GM12878 (cell line): ENCODE data around the gene NMUR2. TPM values are rescaled to one million over a fixed set of nuclear protein-coding genes. Genes with fewer than 3 reads are reported as not detected.

Experiments used
- ATAC-seq: fragments of 200-7000 bp; cut with Tn5 transposase; 3 replicates; pipeline ENCODE4 v1.9.1; 2020; ENCODE audit warnings: mild to moderate bottlenecking, moderate library complexity
- BruUV-seq: library from RNA; stranded (reverse); fragments of 400-500 nt; replicated peaks from 2 replicates; lab custom pipeline; 2021; lab: Mats Ljungman, UMichigan
- CTCF ChIA-PET: fragments of 300-600 bp; sonication (Branson Sonifier 250); formaldehyde crosslinking; extraction: SDS; loops from one replicate; lab custom pipeline; 2021; ENCODE audit warnings: inconsistent platforms; lab: Yijun Ruan, JAX
- POLR2A ChIA-PET: fragments of 350-600 bp; formaldehyde crosslinking; extraction: SDS; loops from one replicate; lab custom pipeline; 2021; ENCODE audit warnings: inconsistent platforms; lab: Charles Lee
- RAD21 ChIA-PET: fragments of 300-600 bp; sonication (Branson Sonifier 250); formaldehyde crosslinking; loops from one replicate; lab custom pipeline; 2023; ENCODE audit warnings: antibody characterized with exemption; ENCODE audit not compliant: unreplicated experiment; lab: Charles Lee
- SMC1A ChIA-PET: fragments of 300-600 bp; sonication (Branson Sonifier 250); formaldehyde crosslinking; loops from one replicate; lab custom pipeline; 2023; ENCODE audit not compliant: unreplicated experiment, uncharacterized antibody; lab: Charles Lee
- DNase-seq: peaks from one replicate; pipeline ENCODE4 v3.0.0-alpha.2; 2011; ENCODE audit warnings: low read depth, low spot score
- FAIRE-seq: peaks from 3 replicates; lab custom pipeline; 2011; peaks lifted over from hg19 to GRCh38; lab: Jason Lieb, UNC
- H2AFZ ChIP-seq: 2 replicates; pipeline ENCODE4 v1.6.0; 2011; ENCODE audit warnings: low read depth, low read length, control low read depth; ENCODE audit not compliant: control insufficient read depth
- H3K27ac ChIP-seq: 2 replicates; pipeline ENCODE4 v1.5.1; 2011; ENCODE audit warnings: control low read depth; ENCODE audit not compliant: control insufficient read depth, insufficient read depth
- H3K27me3 ChIP-seq, 2 experiments: replicated peaks in 1 of 2; 2 replicates each; pipeline versions ENCODE4 v1.6.0 to v1.6.1; 2011; ENCODE audit warnings: low read length in 1 of 2; ENCODE audit not compliant: control insufficient read depth in 2 of 2, insufficient read depth in 2 of 2
- H3K36me3 ChIP-seq, 2 experiments: 2 replicates each; pipeline ENCODE4 v1.5.1; 2011; ENCODE audit warnings: low read length in 1 of 2; ENCODE audit not compliant: control insufficient read depth in 2 of 2, insufficient read depth in 2 of 2
- H3K4me1 ChIP-seq: 2 replicates; pipeline ENCODE4 v1.6.1; 2011; ENCODE audit warnings: mild to moderate bottlenecking, low read length, moderate library complexity, mixed read lengths; ENCODE audit not compliant: control insufficient read depth, insufficient read depth
- H3K4me2 ChIP-seq: 2 replicates; pipeline ENCODE4 v1.6.0; 2011; ENCODE audit warnings: control low read depth; ENCODE audit not compliant: control insufficient read depth, insufficient read depth
- H3K4me3 ChIP-seq: fragments of 200-600 bp; sonication (generic); 2 replicates; pipeline ENCODE4 v1.5.1; 2016
- H3K79me2 ChIP-seq: 2 replicates; pipeline ENCODE4 v1.6.0; 2011; ENCODE audit warnings: low read length; ENCODE audit not compliant: control insufficient read depth, insufficient read depth
- H3K9ac ChIP-seq: 2 replicates; pipeline ENCODE4 v1.8.0; 2011; ENCODE audit warnings: low read length, control low read depth, mixed read lengths; ENCODE audit not compliant: control insufficient read depth, insufficient read depth
- H3K9me3 ChIP-seq: replicated peaks from 3 replicates; pipeline ENCODE4 v1.5.1; 2011; ENCODE audit warnings: mild to moderate bottlenecking, low read length; ENCODE audit not compliant: control insufficient read depth, insufficient read depth
- H4K20me1 ChIP-seq: 2 replicates; pipeline ENCODE4 v1.6.0; 2011; ENCODE audit not compliant: control insufficient read depth, insufficient read depth
- BRCA1 ChIP-seq: IDR thresholded peaks from 2 replicates; pipeline ENCODE4 v1.6.1; 2011; ENCODE audit warnings: low read depth, low read length, improper control_type of control experiment
- CBFB ChIP-seq: IDR thresholded peaks from 2 replicates; pipeline ENCODE4 v1.6.1; 2016; ENCODE audit warnings: antibody characterized with exemption, low read depth
- CBX5 ChIP-seq: sonication (generic); IDR thresholded peaks from 2 replicates; pipeline ENCODE4 v1.6.1; 2016; ENCODE audit warnings: low read depth, moderate library complexity, mild to moderate bottlenecking, inconsistent platforms
- FOXM1 ChIP-seq: IDR thresholded peaks from 2 replicates; pipeline ENCODE4 v1.6.1; 2012; ENCODE audit warnings: low read depth, mild to moderate bottlenecking, inconsistent platforms, low read length, moderate library complexity
- IKZF1 ChIP-seq: fragments of 450-650 bp; conservative IDR thresholded peaks from 2 replicates; pipeline ENCODE4 v1.6.1; 2017; ENCODE audit warnings: antibody characterized with exemption, mild to moderate bottlenecking
- KAT2A ChIP-seq: conservative IDR thresholded peaks from 2 replicates; pipeline ENCODE4 v1.6.1; 2011; ENCODE audit warnings: low read depth, low read length; ENCODE audit not compliant: control insufficient read depth
- MTA3 ChIP-seq: IDR thresholded peaks from 2 replicates; pipeline ENCODE4 v1.6.1; 2012; ENCODE audit warnings: low read length, inconsistent platforms, borderline replicate concordance
- NBN ChIP-seq: fragments of 450-650 bp; IDR thresholded peaks from 2 replicates; pipeline ENCODE4 v1.6.1; 2016
- RAD21 ChIP-seq: IDR thresholded peaks from 2 replicates; pipeline ENCODE4 v1.6.1; 2011; ENCODE audit warnings: mild to moderate bottlenecking, low read depth, low read length, moderate library complexity; ENCODE audit not compliant: insufficient read depth
- RAD51 ChIP-seq: fragments of 450-650 bp; IDR thresholded peaks from 2 replicates; pipeline ENCODE4 v1.6.1; 2016; ENCODE audit warnings: moderate library complexity, mild to moderate bottlenecking, inconsistent platforms
- TAF1 ChIP-seq: IDR thresholded peaks from 2 replicates; pipeline ENCODE4 v1.6.1; 2011; ENCODE audit warnings: mild to moderate bottlenecking, low read depth, low read length, borderline replicate concordance
- TARDBP ChIP-seq: IDR thresholded peaks from 2 replicates; pipeline ENCODE4 v1.6.1; 2016; ENCODE audit warnings: borderline replicate concordance
- TCF3 ChIP-seq: IDR thresholded peaks from 2 replicates; pipeline ENCODE4 v1.6.1; 2012; ENCODE audit warnings: low read depth, mild to moderate bottlenecking, low read length, borderline replicate concordance; ENCODE audit not compliant: insufficient read depth
- ZNF274 ChIP-seq: IDR thresholded peaks from one replicate; pipeline ENCODE4 v1.8.0; 2011; ENCODE audit not compliant: insufficient read length, insufficient read depth
- WGBS: methylation state at CpG from one replicate; pipeline ENCODE4 v1.1.6; 2016; ENCODE audit warnings: low lambda C conversion rate; ENCODE audit not compliant: insufficient replicate concordance, insufficient coverage; ENCODE audit errors: missing lambda C conversion rate; 5-methylcytosine and 5-hydroxymethylcytosine counted together
- in situ Hi-C: fragments of 300-500 bp; cut with MboI; formaldehyde crosslinking; loops from 9 replicates; pipeline ENCODE4 v1.14.3; 2018; ENCODE audit warnings: mixed read lengths
- intact Hi-C: fragments of 100-400 bp; cut with micrococcal nuclease; formaldehyde crosslinking; loops from one replicate; pipeline ENCODE4 v1.14.2; 2022; ENCODE audit not compliant: unreplicated experiment
- polyA plus RNA-seq, 11 experiments: library from polyadenylated mRNA; depleted of rRNA in 4 of 11; unstranded in 6 of 11; stranded (reverse) in 5 of 11; fragments of >200 nt; fragmentation: Nextera tagmentation in 4 of 11; fragmentation: Illumina TruSeq in 1 of 11; extraction: Ambion mirVana in 4 of 11; extraction: Trizol in 1 of 11; gene quantifications; 1 replicate in 1 of 11; 2 replicates in 10 of 11; pipeline versions ENCODE4 v1.2.1 to v1.2.3, GENCODE V29; 2011 to 2016; ENCODE audit warnings: inconsistent platforms in 2 of 11, missing spikeins in 2 of 11, low read depth in 1 of 11
- total RNA-seq, 4 experiments: library from RNA; depleted of rRNA in 3 of 4; stranded (reverse); fragments of >200 nt in 3 of 4; fragmentation: Illumina TruSeq in 1 of 4; extraction: Trizol in 1 of 4; gene quantifications; 2 replicates each; pipeline versions ENCODE4 v1.2.1 to v1.2.3, GENCODE V29; 2013 to 2021
- TF ChIP-seq, protein P1 (sequence below): fragments of 450-650 bp; IDR thresholded peaks from 2 replicates; pipeline ENCODE4 v1.6.1; 2014; ENCODE audit warnings: mild to moderate bottlenecking
- TF ChIP-seq, protein P2 (sequence below): fragments of 450-650 bp; formaldehyde crosslinking; IDR thresholded peaks from 2 replicates; pipeline ENCODE4 v1.4.0; 2022; ENCODE audit warnings: mild to moderate bottlenecking, moderate library complexity
- TF ChIP-seq, protein P3 (sequence below): IDR thresholded peaks from 2 replicates; pipeline ENCODE4 v1.6.1; 2011; ENCODE audit warnings: low read depth, low read length, improper control_type of control experiment, borderline replicate concordance
- TF ChIP-seq, protein P4 (sequence below): IDR thresholded peaks from 2 replicates; pipeline ENCODE4 v1.6.1; 2012; ENCODE audit warnings: low read depth, low read length, improper control_type of control experiment
- TF ChIP-seq, protein P5 (sequence below): IDR thresholded peaks from 2 replicates; pipeline ENCODE4 v1.6.1; 2012; ENCODE audit warnings: low read depth, low read length, improper control_type of control experiment

Gene NMUR2
- total and polyA plus RNA-seq, 10 of the 15 experiments (the other 5 are each of a cell fraction or from before 2014, with no cell fraction given) = 0.06 to 0.11 (median 0.06) TPM; not detected in 7

DNA sequence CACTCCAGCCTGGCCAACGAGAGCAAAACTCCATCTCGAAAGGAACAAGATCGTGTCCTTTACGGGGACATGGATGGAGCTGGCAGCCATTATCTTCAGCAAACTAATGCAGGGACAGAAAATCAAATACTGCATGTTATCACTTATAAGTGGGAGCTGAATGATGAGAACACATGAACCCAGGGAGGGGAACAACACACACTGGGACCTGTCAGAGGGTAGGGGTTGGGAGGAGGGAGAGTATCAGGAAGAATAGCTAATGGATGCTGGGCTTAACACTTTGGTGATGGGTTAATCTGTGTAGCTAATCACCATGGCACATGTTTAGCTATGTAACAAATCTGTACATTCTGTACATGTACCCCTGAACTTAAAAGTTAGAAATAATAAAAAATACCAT is 40.9 kb downstream of the NMUR2 start:
- no peaks in the 10 kb centered on the region for H3K27me3 ChIP-seq
- H2AFZ ChIP-seq = no peak overlapping the region
- ChIA-PET POLR2A (no interaction called here), CTCF (interaction anchor here (2.4 kb wide), 1 partner anchor 15 kb away, joined by 11 read pairs; no protein-coding TSS in a partner anchor), RAD21 (no interaction called here), SMC1A (interaction anchor here (1.0 kb wide), 1 partner anchor 12 kb away, joined by 3 read pairs; no protein-coding TSS in a partner anchor)
- no peaks in the 10 kb centered on the region for H3K4me1 ChIP-seq
- FAIRE-seq = no peak
- no peaks in the 10 kb centered on the region for H3K9me3 ChIP-seq
- no TSS peak for BruUV-seq
- intact Hi-C loops (no loop called here), in situ Hi-C loops (no loop called here)
- TF ChIP-seq KAT2A (no peak), CBFB (no peak), ZNF274 (no peak), TAF1 (no peak), TARDBP (no peak), BRCA1 (no peak), RAD51 (no peak), TCF3 (no peak), IKZF1 (no peak), RAD21 (no peak), MTA3 (no peak), NBN (no peak), FOXM1 (no peak), CBX5 (no peak)
- TF ChIP-seq, protein P1, sequence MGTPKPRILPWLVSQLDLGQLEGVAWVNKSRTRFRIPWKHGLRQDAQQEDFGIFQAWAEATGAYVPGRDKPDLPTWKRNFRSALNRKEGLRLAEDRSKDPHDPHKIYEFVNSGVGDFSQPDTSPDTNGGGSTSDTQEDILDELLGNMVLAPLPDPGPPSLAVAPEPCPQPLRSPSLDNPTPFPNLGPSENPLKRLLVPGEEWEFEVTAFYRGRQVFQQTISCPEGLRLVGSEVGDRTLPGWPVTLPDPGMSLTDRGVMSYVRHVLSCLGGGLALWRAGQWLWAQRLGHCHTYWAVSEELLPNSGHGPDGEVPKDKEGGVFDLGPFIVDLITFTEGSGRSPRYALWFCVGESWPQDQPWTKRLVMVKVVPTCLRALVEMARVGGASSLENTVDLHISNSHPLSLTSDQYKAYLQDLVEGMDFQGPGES = no peak
- TF ChIP-seq, protein P2, sequence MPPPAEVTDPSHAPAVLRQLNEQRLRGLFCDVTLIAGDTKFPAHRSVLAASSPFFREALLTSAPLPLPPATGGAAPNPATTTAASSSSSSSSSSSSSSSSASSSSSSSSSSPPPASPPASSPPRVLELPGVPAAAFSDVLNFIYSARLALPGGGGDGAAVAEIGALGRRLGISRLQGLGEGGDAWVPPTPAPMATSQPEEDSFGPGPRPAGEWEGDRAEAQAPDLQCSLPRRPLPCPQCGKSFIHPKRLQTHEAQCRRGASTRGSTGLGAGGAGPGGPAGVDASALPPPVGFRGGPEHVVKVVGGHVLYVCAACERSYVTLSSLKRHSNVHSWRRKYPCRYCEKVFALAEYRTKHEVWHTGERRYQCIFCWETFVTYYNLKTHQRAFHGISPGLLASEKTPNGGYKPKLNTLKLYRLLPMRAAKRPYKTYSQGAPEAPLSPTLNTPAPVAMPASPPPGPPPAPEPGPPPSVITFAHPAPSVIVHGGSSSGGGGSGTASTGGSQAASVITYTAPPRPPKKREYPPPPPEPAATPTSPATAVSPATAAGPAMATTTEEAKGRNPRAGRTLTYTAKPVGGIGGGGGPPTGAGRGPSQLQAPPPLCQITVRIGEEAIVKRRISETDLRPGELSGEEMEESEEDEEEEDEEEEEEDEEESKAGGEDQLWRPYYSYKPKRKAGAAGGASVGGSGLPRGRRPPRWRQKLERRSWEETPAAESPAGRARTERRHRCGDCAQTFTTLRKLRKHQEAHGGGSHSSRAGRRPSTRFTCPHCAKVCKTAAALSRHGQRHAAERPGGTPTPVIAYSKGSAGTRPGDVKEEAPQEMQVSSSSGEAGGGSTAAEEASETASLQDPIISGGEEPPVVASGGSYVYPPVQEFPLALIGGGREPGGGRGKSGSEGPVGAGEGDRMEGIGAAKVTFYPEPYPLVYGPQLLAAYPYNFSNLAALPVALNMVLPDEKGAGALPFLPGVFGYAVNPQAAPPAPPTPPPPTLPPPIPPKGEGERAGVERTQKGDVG (CRISPR knock-in tag) = no peak
- TF ChIP-seq, protein P3, sequence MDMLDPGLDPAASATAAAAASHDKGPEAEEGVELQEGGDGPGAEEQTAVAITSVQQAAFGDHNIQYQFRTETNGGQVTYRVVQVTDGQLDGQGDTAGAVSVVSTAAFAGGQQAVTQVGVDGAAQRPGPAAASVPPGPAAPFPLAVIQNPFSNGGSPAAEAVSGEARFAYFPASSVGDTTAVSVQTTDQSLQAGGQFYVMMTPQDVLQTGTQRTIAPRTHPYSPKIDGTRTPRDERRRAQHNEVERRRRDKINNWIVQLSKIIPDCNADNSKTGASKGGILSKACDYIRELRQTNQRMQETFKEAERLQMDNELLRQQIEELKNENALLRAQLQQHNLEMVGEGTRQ = no peak
- TF ChIP-seq, protein P4, sequence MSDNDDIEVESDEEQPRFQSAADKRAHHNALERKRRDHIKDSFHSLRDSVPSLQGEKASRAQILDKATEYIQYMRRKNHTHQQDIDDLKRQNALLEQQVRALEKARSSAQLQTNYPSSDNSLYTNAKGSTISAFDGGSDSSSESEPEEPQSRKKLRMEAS = no peak
- TF ChIP-seq, protein P5, sequence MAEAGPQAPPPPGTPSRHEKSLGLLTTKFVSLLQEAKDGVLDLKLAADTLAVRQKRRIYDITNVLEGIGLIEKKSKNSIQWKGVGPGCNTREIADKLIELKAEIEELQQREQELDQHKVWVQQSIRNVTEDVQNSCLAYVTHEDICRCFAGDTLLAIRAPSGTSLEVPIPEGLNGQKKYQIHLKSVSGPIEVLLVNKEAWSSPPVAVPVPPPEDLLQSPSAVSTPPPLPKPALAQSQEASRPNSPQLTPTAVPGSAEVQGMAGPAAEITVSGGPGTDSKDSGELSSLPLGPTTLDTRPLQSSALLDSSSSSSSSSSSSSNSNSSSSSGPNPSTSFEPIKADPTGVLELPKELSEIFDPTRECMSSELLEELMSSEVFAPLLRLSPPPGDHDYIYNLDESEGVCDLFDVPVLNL = no peak
- no peak overlapping the region for H3K27ac ChIP-seq
- H3K4me3 ChIP-seq = no peak overlapping the region
- no peaks in the 10 kb centered on the region for H3K79me2 ChIP-seq
- DNase-seq = no peak
- H4K20me1 ChIP-seq = no peaks in the 10 kb centered on the region
- no peak for ATAC-seq
- H3K36me3 ChIP-seq = no peaks in the 10 kb centered on the region
- WGBS = 3% methylated on average over 4 of the region's 4 CpGs
- no peak overlapping the region for H3K4me2 ChIP-seq
- no peak overlapping the region for H3K9ac ChIP-seq
